GM19468 (cell line): ENCODE results near the gene FILIP1L.

Experiments used
- ATAC-seq: cut with Tn5 transposase; IDR thresholded peaks from one replicate; pipeline ENCODE4 v1.9.1; 2021; ENCODE audit warnings: mild to moderate bottlenecking, moderate library complexity, moderate number of reproducible peaks; ENCODE audit not compliant: unreplicated experiment; ENCODE audit errors: extremely low read depth

Gene FILIP1L

DNA sequence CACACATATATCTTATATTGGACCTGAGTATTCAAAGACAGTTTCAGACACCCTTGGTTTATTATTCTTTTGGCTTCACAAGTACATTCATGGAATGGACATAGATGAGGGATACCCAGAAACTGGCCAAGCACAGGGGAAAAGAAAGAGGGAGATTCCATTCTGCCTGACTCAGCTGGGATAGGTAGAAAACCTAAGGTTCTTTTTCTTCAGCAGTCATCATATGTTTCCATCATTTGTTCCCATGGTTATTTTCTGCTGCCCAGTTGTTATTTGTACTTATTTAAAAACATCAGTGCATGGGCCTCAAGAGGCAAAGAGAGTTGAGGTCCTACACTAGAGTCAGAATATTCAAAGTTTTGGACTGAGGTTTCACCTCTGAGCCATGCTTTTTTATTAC is 91.8 kb downstream of the FILIP1L start:
- ATAC-seq: no peak

DNA sequence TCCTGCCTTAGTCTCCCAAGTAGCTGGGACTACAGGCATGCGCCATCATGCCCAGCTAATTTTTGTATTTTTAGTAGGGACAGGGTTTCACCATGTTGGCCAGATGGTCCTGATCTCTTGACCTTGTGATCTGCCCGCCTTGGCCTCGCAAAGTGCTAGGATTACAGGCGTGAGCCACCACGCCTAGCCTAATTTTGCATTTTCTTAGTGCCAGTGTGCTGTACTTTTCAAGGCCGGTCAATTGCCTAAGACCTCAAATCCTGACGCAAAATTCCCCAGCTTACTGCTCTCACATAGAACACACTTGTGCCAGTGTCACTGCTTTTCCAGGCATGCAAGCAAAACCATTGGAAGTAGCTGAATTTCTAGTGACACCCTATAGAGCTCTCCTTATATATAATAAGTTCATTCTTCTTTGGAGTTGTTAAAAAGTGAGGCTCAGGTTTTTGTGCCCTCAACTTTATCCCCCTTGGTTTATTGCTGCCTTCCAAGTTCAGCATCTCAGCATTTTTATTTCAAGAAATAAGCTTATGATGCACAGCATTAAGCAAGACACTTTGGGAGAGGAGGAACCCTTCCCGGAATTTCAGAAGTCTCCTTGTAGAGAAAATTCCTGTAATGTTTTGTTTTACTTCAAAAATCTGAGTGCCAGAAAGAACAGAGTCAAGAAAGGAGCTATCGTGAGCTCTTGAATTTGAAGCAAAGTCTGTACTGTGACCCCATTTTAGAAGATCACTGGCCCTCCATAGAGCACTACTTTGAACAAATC is 93.2 kb downstream of the FILIP1L start:
- no peak for ATAC-seq

DNA sequence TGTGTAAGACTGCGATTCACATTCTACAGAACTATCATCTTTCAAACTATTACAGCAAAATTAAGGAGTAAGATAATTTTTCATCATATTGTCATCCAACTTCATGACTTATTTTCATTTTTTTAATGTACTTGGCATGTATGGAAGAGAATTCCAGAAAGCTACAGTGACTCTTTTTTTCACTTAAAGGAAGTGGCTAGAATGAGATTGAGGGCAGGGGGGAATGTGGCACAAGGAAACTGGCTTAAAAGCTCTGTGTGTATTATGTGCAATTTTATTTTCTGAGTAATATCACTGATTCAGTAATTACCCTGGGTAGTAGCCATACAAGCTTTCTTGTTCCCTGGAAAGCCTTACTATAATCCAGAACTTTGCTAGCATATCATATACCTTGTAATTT is 94.6 kb downstream of the FILIP1L start:
- ATAC-seq: no peak

DNA sequence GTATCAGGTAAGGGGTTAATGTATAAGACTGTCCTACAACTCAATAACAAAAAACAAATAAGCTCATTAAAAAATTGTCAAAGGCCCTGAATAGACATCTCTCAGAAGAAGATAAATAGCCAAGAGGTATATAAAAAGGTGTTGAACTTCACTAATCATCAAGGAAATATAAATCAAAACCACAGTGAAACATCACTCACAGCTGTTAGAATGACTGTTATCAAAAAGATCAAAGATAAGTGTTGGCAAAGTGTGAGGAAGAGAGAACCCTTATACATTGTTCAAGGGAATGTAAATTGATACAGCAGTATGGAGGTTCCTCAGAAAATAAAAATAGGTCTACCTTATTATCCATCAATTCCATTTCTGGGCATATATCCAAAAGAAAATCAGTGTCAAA is 95.5 kb downstream of the FILIP1L start:
- no peak for ATAC-seq

DNA sequence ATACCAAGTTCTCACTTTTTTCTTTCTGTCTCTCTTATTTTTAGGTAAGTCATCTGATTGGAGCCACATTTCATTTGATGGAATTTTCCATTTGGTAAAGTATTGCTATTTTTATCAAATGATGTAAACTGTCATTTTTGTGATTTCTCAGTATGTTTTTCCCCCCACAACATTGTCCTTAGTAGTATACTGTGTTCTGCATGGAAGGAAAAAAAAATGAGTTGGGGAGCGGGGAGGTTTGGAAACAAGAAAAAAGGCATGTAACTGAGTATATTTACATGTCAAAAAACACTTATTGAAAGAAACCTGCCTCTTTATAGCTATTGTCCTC is 104.2 kb downstream of the FILIP1L start:
- no peak for ATAC-seq

DNA sequence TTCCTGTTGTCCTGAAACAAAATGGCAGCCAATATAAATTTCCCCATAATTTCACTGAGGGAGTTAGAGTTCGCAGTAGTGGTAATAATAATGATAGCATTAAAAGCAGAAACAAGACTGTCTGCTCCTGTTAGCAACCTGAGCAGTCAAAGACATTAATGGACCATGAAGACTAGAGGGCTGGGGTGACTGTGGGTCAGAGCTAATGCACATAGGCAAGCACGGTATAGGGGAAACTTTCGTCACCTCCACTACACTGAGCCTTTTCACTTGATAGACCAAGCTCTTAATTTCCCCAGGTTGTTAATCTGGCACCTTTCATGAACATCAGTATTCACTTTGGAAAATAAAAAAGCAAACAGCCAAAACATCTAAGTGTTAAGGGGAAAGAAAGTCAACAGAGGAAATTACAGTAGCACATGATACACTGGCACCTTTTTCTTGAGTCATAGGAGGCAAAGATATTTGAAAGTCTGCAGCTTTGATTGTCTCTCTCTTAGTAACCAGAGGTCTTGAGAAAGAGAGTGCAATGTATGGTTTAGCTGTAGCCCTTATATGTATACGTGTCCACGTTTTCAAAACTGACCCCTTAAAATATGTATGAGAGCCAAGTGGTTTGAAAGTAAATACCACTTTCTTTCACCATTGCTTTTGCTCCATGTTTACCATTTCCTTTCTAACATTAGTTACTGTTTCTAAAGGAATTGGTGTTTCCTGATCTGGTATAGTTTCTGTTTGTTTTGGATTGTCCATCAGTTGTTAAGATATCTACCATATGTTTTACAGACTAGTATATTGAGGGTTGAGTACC is 104.8 kb downstream of the FILIP1L start:
- no peak for ATAC-seq

DNA sequence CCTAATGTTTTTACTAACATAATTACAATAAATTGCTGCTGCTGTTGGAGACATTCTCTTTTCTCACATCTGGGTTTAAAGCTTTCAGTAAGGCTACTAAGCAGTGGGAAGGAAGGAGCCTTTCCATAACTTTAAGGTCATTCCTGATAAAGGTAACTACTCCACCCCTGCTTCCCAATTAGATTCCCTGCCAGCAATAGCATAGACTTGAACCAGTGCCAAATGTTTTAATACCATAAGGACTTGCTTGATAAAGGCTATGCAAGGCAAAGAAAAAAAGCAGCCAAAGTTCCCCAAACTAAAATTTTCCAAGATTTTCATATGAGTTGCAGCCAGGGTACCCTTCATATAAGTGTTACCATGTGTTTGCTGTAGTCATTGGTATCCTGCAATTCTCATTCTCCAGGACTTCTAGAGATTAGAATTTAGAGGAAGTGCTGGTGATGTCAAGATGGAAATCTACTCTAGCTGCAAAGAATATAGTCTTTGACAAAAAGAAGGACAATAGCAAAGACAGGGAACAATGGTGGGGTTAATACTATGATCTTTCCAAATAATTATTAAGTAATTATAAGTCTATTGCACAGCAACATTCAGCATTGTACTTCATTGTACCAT is 106.1 kb downstream of the FILIP1L start:
- ATAC-seq: no peak

DNA sequence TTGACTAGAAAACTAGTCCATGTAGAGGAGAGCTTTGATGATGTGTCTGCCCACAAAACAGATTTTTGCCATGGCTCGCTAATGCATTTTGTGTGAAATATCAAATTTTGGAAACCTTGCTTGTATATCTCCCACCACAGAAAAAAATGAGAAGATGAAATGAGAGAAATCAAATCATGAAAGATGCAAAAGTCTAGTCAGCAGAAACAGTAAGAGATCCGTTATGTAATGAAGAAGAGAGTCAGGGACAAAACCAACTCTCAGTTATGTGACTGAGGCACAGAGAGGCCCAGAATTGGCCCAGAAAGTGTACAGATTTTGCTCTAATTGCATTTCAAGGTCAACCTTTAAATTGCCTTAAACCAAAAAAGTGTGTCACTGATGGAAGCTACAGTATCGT is 107.0 kb downstream of the FILIP1L start:
- ATAC-seq: no peak

DNA sequence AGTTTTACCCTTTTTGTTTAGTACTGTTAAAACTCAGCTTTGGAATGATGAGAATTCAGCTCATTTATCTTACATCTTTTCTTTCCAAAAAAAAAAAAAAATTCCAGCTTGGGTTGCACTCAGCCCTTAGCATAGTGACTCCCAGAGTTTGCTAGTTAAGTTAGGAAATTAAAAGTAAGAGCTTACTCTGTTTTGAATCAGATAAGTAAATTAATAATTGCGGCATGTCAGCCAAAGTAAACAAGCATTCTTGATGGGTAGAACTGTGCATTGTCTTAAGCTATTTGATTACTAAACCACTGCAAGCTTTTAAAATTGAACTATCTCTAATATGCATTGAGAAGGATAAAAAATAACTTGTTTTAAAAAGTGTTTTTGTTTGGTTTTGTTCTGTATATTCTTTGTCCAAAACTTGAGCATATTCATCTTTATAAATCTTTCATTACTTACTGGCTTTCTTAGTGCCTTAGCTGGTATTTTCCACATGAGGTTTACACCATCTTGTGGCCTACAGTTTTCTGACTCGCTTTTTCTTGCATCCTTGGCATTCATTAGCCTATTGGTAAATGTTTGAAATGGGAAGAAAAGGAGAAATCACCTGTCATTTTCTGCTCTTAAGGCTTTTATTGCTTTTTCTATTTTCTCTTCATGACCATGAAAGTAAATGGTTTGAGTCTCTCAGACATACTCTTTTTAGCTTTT is 107.6 kb downstream of the FILIP1L start:
- no peak for ATAC-seq

DNA sequence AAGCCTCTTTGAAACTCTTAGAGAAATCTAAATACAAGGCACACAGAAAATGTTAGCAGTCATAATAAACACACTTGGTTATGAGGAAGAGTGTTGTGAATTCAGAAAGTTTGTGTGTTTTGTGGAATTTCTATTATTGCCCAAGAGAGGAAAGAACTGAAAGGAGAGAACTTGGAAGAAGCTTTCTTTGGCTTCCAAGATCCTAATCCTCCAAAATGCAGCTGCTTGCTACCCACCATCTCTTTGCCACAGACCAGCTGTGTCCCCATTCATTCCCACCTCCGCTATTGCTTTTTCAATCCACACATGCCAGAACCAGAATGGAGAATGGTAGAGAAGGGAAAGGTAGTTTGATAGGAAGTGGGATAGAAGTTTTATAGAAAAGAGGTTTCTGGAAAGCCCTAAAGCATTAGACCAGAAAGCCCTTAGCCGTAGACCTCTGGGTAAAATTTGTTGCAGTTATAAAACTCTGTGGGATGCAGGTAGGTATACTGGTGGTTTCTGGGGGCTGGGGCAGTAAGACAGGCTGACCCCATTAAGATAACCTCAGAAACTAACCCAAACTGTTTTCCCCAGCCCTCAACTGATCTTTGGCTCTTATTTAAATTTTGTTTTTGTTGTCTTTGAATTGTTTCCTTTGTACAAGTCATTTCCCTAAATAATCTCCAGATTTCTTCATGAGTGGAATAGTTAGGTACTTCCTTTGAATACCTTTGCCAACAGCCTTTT is 108.5 kb downstream of the FILIP1L start:
- no peak for ATAC-seq

DNA sequence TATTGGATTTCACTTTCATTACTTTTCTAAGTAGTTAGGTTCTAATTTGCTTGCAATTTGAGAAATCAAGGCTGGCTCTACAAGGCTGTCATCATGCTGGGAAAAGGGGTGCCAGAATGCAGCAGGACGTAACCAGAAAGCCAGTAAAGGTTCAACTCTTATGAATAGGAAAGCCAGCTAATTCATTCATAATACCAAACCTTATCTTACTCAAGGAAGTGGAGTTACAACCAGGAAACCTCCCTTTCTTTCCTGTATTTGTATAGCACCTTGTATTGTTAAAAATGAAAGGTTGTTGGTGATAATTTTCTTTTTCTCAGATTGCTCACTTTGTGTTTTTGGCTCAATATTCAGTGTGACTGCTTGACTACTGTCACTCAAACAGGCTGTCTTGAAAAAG is 109.4 kb downstream of the FILIP1L start:
- no peak for ATAC-seq

DNA sequence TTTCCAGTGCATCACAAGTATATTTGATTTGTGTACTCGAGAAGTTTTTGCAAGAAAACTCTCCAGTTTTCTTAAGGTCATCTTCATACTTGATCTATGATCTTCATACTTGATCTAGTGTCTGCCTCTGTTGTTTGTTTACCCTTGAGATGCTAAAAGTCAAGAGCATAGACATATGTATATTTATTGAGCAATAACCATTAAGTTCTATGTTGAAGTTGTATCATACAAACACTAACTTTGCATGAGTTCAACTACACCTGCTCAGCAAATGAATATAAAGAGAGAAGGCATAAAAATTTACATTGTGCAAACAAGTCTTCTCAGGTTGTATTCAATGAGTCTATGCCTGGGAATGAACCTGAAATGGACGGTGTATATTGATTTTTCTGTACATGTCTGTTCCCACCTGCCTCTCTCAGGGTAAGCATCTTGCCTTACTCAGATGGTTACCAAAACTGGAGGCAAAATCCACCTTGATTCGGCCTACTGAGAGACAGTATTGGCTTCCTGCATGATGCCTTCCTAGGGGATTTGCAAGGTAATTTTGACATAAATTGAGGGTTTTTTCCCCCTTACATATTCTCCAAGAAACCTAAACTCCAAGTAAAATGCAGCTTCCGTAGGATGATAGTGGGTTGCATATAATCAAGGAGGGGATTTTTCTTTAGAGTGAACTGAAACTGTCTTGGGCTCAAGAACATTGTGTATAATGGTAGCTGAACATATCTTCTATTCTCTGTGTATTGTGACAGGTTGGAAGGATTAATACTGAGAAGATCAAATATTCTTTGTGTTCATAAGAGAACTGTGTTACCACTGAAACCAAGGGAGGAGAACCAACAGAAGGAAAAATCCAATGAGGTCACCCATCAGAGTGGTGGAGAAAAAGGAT is 110.4 kb downstream of the FILIP1L start:
- ATAC-seq: no peak

DNA sequence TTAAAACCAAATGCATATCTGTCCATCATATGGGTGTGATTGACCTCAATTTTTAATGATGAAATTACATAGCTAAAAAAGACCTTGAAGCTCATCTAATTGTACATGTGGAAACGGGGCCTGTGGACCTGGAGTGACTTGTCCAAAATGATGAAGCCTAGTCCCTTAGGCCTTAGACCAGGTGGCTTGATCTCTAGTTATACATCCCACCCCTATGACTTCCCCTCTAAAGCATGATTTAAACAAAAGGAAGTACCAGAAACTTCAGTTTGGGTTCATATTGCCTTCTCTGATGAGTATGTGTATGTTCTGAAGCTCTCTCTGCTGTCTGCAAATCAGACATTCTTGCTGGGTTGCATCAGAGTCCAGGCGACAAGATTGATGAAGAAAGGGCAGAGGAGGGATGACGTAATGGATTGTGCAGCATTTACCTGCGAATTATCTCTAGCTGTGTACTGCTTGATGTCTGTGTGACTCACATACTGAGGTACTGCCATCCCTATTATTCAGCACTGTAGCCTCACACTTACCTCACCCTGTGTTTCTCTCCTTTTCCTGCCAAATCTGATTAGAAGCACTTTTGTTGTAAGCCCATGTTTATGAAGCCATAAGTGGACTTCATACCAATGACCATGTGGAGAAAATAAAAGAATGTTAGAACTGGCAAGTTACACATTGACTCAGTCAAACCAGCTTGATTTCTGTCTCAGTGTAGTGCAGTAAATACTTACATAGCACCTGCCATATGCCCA is 111.5 kb downstream of the FILIP1L start:
- ATAC-seq: no peak

DNA sequence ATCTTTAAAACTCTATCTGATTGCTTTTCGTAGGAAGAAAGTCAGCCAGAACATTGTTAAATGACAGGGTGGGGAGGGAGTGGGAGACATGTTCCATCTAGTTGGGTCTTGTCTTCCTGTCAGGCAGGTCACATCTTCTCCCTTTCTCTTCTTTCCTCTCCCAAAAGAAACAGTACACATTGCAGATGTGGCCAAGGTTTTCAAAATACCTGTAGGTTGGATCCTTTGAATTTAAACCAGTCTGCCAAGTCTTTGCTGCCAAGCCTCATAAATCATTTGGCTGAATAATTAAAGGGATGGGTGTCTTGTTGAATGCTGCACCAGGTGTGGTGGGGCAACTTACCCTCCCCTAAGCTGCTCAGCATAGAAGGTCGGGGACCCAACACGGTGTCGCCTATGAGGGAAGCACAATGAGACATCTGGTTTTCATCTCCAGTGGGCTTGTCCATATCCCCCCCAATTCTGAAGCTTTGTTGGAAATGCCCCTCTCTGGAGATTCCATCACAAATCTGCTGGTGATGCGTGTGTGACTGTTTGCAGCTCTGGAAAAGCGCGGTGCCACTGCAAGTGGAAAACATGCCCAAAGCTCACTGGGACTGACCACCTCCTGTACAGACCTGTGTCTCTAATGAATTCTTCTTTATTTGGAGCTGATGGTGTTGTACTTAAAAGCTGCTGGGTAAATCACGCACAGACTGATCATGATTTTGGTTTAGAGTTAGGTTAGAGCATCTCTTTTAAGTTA is 112.6 kb downstream of the FILIP1L start:
- no peak for ATAC-seq

DNA sequence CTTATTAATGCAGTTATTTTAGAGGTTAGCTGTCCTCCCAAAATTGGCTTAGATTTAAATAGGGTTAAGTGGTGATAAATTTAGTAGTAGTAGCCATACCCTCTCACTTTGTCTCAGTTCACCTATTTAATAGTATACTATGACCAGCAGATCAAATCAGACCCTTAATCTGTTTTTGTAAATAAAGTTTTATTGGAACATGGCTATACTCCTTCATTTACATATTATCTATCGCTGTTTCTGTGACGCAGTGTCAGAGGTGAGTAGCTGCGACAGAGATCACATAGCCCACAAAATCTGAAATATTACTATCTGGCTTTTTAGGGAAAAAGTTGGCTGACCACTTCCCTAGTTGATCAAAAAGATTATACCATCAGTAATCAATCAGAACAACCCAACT is 113.2 kb downstream of the FILIP1L start:
- ATAC-seq: no peak

DNA sequence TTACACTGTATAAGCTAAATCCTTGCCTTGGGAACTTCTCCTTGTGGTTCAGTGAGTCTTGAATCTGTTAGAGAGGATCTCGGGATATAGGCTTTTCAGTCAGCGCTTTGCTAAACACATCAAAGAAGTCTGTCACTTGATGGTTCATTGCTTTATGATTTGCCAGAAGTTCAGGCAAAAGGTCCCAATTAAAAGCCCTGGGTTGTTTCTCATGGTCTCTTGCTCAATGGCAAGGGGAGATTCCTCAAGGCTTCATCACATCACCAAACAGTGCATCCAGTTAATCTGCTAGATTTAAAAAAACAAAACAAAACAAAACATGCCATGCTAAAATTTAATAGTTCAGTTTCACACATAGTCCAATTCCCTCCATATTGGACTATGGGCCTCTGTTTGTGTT is 114.8 kb downstream of the FILIP1L start:
- no peak for ATAC-seq

DNA sequence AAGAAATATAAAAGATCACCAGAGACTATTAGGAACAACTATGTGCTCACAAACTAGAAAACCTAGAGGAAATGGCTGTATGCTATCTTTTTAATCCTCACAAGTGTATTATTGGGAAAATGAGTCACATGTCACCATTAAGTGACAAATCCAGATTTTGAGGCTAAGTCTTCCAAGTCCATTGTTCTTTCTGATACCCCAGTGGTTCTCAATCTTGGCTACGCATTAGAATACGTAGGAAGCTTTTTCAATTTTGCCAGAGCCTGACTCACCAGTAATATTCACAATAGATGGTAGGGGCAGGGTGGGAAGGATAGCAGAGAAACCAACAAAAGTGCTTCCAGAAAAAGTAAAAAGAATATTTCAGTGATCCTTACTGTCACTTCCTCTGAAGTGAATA is 117.0 kb downstream of the FILIP1L start:
- ATAC-seq: no peak

DNA sequence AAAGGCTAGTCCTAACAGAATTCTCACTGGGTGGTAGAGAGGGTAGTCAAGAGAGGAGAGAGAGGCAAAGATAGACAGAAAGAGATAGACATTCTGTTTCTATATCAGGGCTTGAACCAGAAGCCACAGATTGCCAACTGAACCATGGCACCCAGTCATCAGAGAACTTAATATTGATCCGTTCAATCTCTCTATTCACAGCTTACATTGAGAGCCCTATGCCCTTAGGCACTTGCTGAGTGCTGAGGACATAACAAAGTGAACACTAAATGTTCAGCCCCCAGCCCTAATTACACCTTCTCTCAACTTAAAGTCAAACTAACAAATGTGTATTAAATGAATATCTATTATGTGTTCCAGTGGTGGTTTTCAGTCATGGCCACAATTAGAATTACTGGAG is 124.1 kb downstream of the FILIP1L start:
- no peak for ATAC-seq
